Esophagus muscularis mucosa (tissue), 4 donors: ENCODE data around the gene SLC35F5.

Source experiments
- CTCF ChIP-seq, 3 experiments: fragments of 200-600 bp in 2 of 3; fragments of 450-650 bp in 1 of 3; sonication (generic) in 2 of 3; IDR thresholded peaks; one replicate each; pipeline ENCODE4 v1.5.1; 2017 to 2019; ENCODE audit warnings: antibody characterized with exemption in 3 of 3, mild to moderate bottlenecking in 2 of 3, moderate library complexity in 1 of 3
- EP300 ChIP-seq: sonication (generic); formaldehyde crosslinking; IDR thresholded peaks from one replicate; pipeline ENCODE4 v1.6.1; 2017; ENCODE audit warnings: antibody characterized with exemption
- POLR2A ChIP-seq: fragments of 450-650 bp; IDR thresholded peaks from one replicate; pipeline ENCODE4 v1.6.1; 2017; ENCODE audit warnings: antibody characterized with exemption, moderate library complexity, mild to moderate bottlenecking, low read depth

DNA sequence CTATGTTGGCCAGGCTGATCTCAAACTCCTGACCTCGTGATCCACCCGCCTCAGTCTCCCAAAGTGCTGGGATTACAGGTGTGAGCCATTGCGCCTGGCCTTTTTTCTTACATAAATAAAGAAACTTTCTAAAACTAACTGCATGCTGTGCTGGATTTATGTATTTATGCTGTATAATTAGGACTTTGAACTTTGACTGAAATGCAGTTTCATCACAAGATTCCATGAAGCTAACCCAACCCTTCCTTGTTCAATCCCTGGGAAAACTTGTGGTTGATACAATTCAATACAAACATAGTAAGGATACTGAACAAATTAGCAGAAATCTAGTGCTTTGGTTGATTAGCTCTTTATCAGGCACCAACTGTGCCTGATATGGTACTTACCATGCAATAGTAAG is 20.9 kb upstream of the SLC35F5 start:
- TF ChIP-seq CTCF (IDR thresholded peaks at IDR 0.05) (no peak), POLR2A (no peak), EP300 (no peak)
